Activated T-cell treated with anti-CD3 and anti-CD28 coated beads for 1 hour (primary cell): ENCODE measurements around the gene PPP3CA.
"Not testable (repeated sequence)": the region's sequence is repeated elsewhere in the genome, so short reads cannot be mapped to it uniquely, and the experiment has no call there.

Experiments used
- DNase-seq: peaks from one replicate; pipeline ENCODE4 v3.0.0-alpha.2; 2020; ENCODE audit warnings: low read depth

The PPP3CA gene

DNA sequence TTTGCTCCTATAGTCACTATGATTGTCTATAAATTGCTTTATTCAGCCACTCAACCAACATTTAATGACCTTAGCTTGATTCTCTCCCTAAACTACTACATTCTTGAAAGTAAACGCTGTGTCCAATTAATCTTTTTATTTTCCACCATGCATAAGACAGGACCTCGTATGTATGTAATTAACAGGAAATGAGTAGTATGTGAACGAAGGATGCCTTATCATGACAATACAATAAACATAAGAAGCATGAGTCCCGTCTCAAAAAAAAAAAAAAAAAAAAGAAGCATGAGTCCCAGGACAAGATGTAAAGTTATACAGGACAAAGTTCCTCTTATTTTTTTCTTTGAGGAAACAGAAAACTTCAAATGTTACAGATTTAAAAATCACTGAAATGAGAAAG is 92.5 kb downstream of the PPP3CA start:
- DNase-seq, result no peak

DNA sequence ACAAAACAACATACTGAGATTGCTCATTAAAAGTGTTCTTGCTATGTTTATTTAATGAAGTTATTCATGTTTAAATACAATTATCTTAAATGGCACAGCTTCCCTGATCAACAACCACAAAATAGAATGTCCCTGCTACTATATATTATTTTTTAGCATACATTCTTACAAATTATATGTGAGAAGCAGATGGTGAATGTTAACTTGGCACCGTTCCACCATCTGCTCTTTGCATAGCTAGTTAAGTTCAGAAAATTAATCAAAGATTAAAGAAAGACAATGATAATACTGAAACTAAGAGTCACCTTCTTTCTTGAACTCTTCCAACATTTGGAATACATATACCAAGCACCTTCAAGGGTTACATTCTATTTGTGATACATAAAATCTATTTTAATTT is 94.2 kb downstream of the PPP3CA start:
- DNase-seq, result no peak

GRCh38 chr4:101252721-101253120 is 94.6 kb downstream of the PPP3CA start:
- no peak for DNase-seq

- no peak for DNase-seq
Measured at GRCh38 chr4:101251261-101251660, 96.1 kb downstream of the PPP3CA start.

- no peak for DNase-seq
Measured at GRCh38 chr4:101244349-101244748, 103.0 kb downstream of the PPP3CA start.

- DNase-seq, result no peak
Measured at GRCh38 chr4:101242441-101242840, 104.9 kb downstream of the PPP3CA start.

DNA sequence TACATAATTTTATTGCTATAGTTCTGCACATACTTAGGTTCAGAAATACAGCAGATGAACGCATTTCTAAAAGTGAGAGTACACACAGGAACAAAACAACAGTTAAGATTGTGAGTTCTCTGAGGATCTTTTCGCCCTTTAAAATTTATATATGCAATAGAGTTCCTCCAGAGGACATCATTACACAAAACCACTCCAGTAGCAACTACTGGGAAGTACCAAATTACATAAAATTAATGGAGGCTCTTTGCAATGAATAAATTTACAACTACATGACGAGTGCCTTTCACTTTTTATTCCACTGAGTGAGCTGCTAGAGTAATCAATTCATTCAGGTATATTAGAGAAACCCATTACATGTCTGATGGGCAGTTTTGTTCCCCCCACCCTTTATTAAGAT is 107.2 kb downstream of the PPP3CA start:
- no peak for DNase-seq

DNA sequence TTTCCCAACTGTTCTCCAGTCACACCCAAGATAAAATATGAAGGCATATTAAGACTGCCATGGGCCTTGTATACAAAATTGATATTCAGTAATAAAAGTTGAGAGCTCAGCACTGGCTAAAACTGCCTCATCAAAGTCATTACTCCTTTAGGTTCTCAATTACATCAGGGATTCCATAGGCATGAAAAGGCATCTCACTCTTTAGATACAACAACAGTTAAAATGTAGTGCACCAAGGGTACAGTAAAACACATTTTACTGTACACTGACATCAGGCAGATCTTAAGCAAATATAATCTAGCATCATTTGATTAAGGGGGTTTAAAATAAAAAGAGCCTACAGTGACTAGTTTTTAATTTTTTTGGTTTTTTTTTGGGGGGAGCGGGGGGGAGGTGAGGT is 107.7 kb downstream of the PPP3CA start:
- no peak for DNase-seq

GRCh38 chr4:101238706-101239105 is 108.6 kb downstream of the PPP3CA start:
- no peak for DNase-seq

GRCh38 chr4:101237773-101238172 is 109.6 kb downstream of the PPP3CA start:
- no peak for DNase-seq

DNA sequence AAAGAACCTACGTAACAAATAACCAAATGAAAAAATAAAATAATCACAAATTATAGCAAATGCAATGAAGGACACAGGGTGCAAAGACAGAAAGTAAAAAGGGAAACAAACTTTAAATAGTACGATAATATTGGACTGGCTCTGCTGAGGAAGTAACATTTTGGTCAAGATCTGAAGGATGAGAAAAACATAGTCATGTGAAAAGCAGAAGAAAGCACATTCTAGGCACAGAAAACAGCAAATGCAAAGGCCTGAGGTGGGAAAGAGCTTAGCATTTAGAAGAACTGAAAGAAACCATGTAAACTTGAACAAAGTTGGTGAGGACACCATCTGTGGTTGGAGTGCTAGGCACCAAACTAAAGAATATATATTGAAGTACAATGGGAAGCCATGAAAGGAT is 111.2 kb downstream of the PPP3CA start:
- DNase-seq, result no peak

DNA sequence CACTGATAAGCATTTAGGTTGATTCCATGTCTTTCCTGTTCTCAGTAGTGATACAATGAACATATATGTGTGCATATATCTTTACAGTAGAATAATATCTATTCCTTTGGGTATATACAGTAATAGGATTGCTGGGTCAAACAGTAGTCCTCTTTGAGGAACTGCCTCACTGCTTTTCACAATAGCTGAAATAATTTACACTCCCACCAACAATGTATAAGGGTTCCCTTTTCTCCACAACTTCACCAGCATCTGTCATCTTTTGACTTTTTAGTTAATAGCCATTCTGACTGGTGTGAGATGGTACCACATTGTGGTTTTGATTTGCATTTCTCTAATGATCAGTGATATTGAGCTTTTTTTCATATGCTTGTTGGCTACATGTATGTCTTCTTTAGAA is 113.2 kb downstream of the PPP3CA start:
- not testable (repeated sequence) for DNase-seq

DNA sequence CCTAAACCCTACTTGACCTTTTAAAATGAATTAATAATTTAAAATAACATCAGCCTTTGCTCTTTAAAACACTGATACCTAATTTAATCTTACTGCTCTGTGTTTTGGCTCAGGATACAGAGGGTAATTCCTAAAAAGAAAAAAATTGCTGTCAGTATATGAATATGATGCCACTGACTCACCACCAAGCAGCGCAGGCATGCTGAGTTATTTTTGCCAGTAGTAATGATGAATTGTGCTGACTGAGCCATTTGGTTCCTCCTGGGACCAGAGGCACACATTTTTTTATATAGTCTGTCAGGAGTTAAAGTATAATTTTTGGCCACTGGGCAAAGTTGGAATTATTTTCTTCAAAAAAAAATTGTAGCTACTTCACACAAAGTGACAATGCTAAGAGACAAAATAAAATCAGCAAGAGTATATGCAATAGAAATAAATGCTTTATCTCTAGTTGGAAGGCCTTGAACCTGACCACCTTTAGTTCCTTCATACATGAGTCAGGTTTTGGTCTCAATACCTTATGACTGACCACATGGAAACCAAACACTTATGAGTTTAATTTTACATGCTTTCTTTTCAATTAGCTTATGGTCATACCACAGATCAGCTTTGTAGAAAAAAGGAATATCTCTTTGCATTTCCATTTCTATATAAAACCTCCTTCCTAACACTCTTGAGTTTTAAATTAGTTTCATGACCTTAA is 115.1 kb downstream of the PPP3CA start:
- no peak for DNase-seq

DNA sequence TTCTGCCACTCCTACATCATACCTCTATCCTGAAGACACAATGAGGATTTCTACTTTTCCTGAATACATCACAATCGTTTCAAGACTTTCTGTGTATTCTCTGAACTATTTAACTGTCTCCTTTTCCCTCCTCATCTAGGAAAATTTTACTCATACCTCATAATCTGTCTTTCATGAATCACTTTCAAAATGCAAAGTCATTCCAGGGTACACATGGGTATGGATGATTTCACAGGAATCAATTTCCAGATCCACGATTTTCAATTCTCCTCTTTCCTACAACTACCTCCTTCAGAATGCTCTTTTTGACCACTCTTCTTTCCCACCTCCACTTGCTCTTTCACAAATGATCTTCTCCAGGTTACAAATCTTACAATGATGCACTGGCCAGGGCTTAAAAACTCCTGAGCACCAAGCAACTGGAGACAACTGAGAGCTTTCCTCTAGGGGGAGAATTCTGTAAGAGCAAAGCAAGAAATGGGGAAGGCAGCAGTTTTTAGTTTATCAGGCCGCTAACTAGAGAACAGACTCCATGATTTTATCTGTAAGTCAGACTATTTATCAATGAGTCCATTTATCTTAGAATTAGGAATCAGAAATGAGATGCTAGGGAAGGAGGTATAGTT is 116.4 kb downstream of the PPP3CA start:
- DNase-seq, result no peak

GRCh38 chr4:101229116-101229515 is 118.2 kb downstream of the PPP3CA start:
- DNase-seq, result no peak

DNA sequence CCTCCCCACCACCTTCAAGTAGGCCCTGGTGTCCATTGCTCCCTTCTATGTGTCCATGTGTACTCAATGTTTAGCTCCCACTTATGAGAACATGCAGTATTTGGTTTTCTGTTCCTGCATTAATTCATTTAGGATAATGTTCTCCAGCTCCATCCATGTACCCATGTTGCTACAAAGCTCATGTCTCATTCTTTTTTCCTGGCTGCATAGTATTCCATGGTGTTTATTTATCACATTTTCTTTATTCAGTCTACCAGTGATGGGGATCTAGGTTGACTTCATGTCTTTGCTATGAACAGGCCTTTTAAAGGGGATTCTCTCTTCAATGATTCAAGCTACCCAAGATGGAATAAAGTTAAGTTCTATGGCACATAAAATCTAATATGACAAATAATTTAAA is 119.6 kb downstream of the PPP3CA start:
- no peak for DNase-seq

DNA sequence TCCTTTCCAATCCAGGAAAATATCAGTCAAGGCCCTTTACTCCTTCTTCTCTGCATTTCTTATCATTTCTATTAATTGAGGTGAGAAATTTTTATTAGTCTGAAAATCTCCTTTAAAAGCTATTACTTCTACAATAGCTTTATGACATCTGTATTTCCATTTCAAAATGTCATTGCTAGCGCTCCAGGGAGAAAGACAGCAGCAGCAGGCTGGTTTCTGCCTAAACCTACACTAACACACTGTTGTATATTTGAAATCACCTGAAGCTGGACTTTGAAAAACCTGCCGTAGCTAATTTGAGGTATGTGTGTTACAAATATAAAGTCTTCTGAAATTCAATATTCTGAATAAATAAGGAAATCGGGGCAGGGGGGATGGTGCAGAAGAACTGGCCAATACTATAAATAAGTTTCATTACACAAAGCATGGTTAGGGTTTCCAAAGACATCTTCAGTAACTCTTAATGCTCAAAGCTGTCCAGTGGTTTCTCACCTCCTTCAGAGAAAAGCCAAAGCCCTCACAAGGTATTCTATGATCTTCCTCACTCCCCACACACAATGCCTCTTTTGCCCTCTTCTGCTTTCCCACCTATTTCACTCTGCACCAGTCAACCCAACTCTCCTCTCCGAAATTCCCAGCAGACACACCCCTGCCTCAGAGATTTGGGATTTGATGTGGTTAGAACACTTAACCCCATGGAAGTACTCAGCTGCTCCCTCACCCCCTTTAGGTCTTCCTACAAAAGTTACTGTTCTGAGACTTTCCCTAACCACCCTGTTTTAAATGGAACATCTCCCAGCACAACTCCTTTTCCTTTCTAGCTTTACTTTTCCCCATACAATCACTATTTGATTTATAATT is 122.7 kb downstream of the PPP3CA start:
- DNase-seq, result no peak

DNA sequence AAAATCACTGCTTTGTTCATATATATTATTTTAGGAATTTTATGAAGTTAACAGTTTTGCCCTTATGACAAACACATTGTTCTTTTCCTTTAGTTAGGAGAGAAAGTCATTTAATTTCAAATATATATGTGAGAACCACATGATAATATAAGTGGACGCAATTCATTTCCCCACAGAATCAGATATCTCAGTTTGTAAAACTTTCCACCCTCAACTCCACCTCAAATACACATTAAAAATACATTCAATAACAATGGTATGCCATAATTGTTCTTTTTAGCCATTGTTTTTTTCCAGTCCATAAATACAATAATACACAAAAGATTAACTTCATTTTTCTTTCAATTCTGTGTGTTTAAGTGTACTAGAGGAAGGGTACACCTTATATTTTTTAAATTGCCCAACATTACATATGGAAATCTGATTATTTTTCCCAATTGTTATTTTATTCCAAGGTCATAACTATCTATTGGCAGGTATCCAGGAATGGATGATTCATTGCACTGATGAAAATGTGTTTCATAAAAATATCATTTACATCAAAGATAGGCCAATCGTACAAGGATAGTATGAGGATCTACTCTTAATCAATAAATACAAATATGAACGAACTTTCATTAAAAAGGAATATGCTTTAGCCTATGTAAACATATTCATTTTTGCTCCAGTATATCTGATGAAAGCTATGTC is 125.0 kb downstream of the PPP3CA start:
- DNase-seq, result no peak

- no peak for DNase-seq
Measured at GRCh38 chr4:101221294-101221693, 126.0 kb downstream of the PPP3CA start.

- DNase-seq, result no peak
Measured at GRCh38 chr4:101218894-101219293, 128.4 kb downstream of the PPP3CA start.

DNA sequence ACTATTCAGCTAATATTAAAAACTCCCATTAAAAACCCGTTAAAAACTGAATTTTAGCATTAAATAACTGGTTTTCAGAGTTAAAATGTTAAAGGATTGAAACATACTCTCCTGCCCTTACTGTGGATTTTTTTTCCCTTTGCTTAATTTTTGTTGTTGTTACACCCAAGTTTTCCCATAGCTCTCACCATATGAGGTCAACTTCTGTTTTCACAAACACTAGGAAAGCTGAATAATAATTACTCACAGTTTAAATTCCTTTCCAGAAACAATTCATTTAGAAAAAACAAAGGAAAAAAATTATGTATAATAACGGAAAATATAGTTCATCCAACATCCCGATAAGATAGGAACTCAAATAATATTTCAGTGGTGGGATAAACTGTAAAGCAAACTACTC is 129.0 kb downstream of the PPP3CA start:
- no peak for DNase-seq

- DNase-seq, result no peak
Measured at GRCh38 chr4:101217353-101218031, 129.8 kb downstream of the PPP3CA start.
